Right renal pelvis (tissue), 4 donors: Measurements from ENCODE around the gene ZNF264. TPM values are rescaled to one million over a fixed set of nuclear protein-coding genes. Genes with fewer than 3 reads are reported as not detected.
"Not testable (repeated sequence)": the region's sequence is repeated elsewhere in the genome, so short reads cannot be mapped to it uniquely, and the experiment has no call there.

Experiments
- DNase-seq, 4 donors: peaks; one replicate each; pipeline ENCODE4 v3.0.0-alpha.2; 2013; ENCODE audit warnings: low read depth in 4 of 4, low spot score in 3 of 4, missing footprints in 1 of 4
- polyA plus RNA-seq, 4 donors: library from polyadenylated mRNA; unstranded; fragments of 120-200 nt; gene quantifications; one replicate each; pipeline ENCODE4 v1.2.1, GENCODE V29; 2013; ENCODE audit not compliant: insufficient read length in 4 of 4

Gene ZNF264
- 10 to 100 TPM; 18.0 to 23.1 (median 19.8) TPM for polyA plus RNA-seq

- peak; percentile 76 to 86 (median 77) for DNase-seq
These were observed at the start of gene ZNF264 for GRCh38 chr19:57191141-57192076. ZNF264 (plus strand) TSS chr19:57191500; CDS start chr19:57191914, 414 bp downstream.

- DNase-seq, result no peak
These were observed 49.6 kb upstream of the ZNF264 start for GRCh38 chr19:57141699-57142098.

GRCh38 chr19:57152921-57153320, 38.4 kb upstream of the ZNF264 start:
- DNase-seq, result no peak

- DNase-seq, result no peak
These were observed 29.2 kb upstream of the ZNF264 start for GRCh38 chr19:57161985-57162539.

GRCh38 chr19:57165846-57166245, 25.5 kb upstream of the ZNF264 start:
- no peak for DNase-seq

GRCh38 chr19:57167385-57167784, 23.9 kb upstream of the ZNF264 start, which contains the start of gene DUXA:
DUXA (minus strand) TSS chr19:57167485; CDS start chr19:57167443, 42 bp downstream.
- DNase-seq, result no peak

GRCh38 chr19:57171551-57172081, 19.7 kb upstream of the ZNF264 start:
- DNase-seq, result peak in 2 of 4 donors; percentile 25 to 36

GRCh38 chr19:57190301-57190700, 999 bp upstream of the ZNF264 start:
- no peak for DNase-seq

- peak in 1 of 4 donors; percentile 16 for DNase-seq
These were observed 749 bp downstream of the ZNF264 start for GRCh38 chr19:57192077-57192420.

- no peak for DNase-seq
These were observed 1.7 kb downstream of the ZNF264 start for GRCh38 chr19:57192993-57193392.

GRCh38 chr19:57197874-57198273, 6.6 kb downstream of the ZNF264 start:
- DNase-seq, result not testable (repeated sequence)

GRCh38 chr19:57202160-57202559, 10.9 kb downstream of the ZNF264 start:
- DNase-seq, result no peak

- DNase-seq, result no peak
These were observed 19.1 kb downstream of the ZNF264 start for GRCh38 chr19:57210381-57210780.

GRCh38 chr19:57212109-57212508, 20.8 kb downstream of the ZNF264 start:
- no peak for DNase-seq

GRCh38 chr19:57227502-57227901, 36.2 kb downstream of the ZNF264 start:
- DNase-seq, result no peak

GRCh38 chr19:57231686-57232085, 40.4 kb downstream of the ZNF264 start:
- DNase-seq, result no peak

- no peak for DNase-seq
These were observed 41.9 kb downstream of the ZNF264 start for GRCh38 chr19:57233207-57233606.

- no peak for DNase-seq
These were observed 48.6 kb downstream of the ZNF264 start for GRCh38 chr19:57239982-57240310.

GRCh38 chr19:57240311-57241090, 49.2 kb downstream of the ZNF264 start, which contains the start of gene ZNF805:
ZNF805 (plus strand) TSS chr19:57240632; CDS start chr19:57240892, 260 bp downstream.
- DNase-seq, result peak; percentile 90 to 94 (median 93)

GRCh38 chr19:57241176-57241575, 49.9 kb downstream of the ZNF264 start:
- no peak for DNase-seq

GRCh38 chr19:57242821-57243220, 51.5 kb downstream of the ZNF264 start:
- no peak for DNase-seq
